NK-92 treated with Interleukin-12 subunit alpha and Interleukin-12 subunit beta, amount 100 ng/mL, for 24 hours (cell line): ENCODE measurements around the gene ATP8B2.
"Not testable (repeated sequence)": the region's sequence is repeated elsewhere in the genome, so short reads cannot be mapped to it uniquely, and the experiment has no call there.

Source experiments
- DNase-seq: peaks from one replicate; lab custom pipeline; 2025; lab: John Stamatoyannopoulos, UW

ATP8B2 gene

GRCh38 chr1:154346276-154346917 is 21.1 kb downstream of the ATP8B2 start:
- no peak for DNase-seq

GRCh38 chr1:154347961-154348360 is 22.6 kb downstream of the ATP8B2 start:
- no peak for DNase-seq

- no peak for DNase-seq
Observed at GRCh38 chr1:154348429-154349076, 23.2 kb downstream of the ATP8B2 start.

- no peak for DNase-seq
Observed at GRCh38 chr1:154349121-154349520, 23.8 kb downstream of the ATP8B2 start.

- no peak for DNase-seq
Observed at GRCh38 chr1:154350383-154350782, 25.1 kb downstream of the ATP8B2 start.

GRCh38 chr1:154351363-154352068 is 26.2 kb downstream of the ATP8B2 start:
- no peak for DNase-seq

- no peak for DNase-seq
Observed at GRCh38 chr1:154352245-154352580, 26.9 kb downstream of the ATP8B2 start.

- DNase-seq = no peak
Observed at GRCh38 chr1:154352581-154353459, 27.5 kb downstream of the ATP8B2 start.

- DNase-seq = no peak
Observed at GRCh38 chr1:154353460-154353904, 28.2 kb downstream of the ATP8B2 start.

- DNase-seq = no peak
Observed at GRCh38 chr1:154353966-154354365, 28.6 kb downstream of the ATP8B2 start.

GRCh38 chr1:154358519-154358918 is 33.2 kb downstream of the ATP8B2 start:
- no peak for DNase-seq

- no peak for DNase-seq
Observed at GRCh38 chr1:154360288-154360687, 35.0 kb downstream of the ATP8B2 start.

GRCh38 chr1:154360881-154361280 is 35.6 kb downstream of the ATP8B2 start:
- not testable (repeated sequence) for DNase-seq

- no peak for DNase-seq
Observed at GRCh38 chr1:154361357-154361756, 36.0 kb downstream of the ATP8B2 start.

- no peak for DNase-seq
Observed at GRCh38 chr1:154371436-154371835, 46.1 kb downstream of the ATP8B2 start.

- DNase-seq = not testable (repeated sequence)
Observed at GRCh38 chr1:154373777-154374357, 48.5 kb downstream of the ATP8B2 start.

GRCh38 chr1:154379301-154379700 is 54.0 kb downstream of the ATP8B2 start:
- DNase-seq = no peak

- DNase-seq = no peak
Observed at GRCh38 chr1:154384650-154385489, 59.5 kb downstream of the ATP8B2 start.

- DNase-seq = no peak
Observed at GRCh38 chr1:154386643-154387352, 61.5 kb downstream of the ATP8B2 start.

- DNase-seq = no peak
Observed at GRCh38 chr1:154391086-154391770, 65.9 kb downstream of the ATP8B2 start.
